ENCODE measurements around the gene DENND4B.

- no peak for TF ChIP-seq POLR2AphosphoS5 (IDR thresholded peaks at IDR 0.05; ENCODE audit: borderline replicate concordance, low read depth, low read length)
- no peak for TF ChIP-seq EZH2 (IDR thresholded peaks at IDR 0.05)
Measured at GRCh38 chr1:153958961-153959260, 12.4 kb upstream of the DENND4B start.
